ENCODE measurements around the gene KRT28. TPM values are rescaled to one million over a fixed set of nuclear protein-coding genes. Genes with fewer than 3 reads are reported as not detected.

The KRT28 gene
- not detected in 2 replicates for total RNA-seq

- intact Hi-C loops (cut with micrococcal nuclease), result loop anchor here (5.0 kb wide), 2 partner anchors 57 to 443 kb away; no protein-coding TSS in a partner anchor
Observed at GRCh38 chr17:40799859-40800258, at the start of gene KRT28. KRT28 (minus strand) TSS chr17:40799959; CDS start chr17:40799893, 66 bp downstream.

DNA sequence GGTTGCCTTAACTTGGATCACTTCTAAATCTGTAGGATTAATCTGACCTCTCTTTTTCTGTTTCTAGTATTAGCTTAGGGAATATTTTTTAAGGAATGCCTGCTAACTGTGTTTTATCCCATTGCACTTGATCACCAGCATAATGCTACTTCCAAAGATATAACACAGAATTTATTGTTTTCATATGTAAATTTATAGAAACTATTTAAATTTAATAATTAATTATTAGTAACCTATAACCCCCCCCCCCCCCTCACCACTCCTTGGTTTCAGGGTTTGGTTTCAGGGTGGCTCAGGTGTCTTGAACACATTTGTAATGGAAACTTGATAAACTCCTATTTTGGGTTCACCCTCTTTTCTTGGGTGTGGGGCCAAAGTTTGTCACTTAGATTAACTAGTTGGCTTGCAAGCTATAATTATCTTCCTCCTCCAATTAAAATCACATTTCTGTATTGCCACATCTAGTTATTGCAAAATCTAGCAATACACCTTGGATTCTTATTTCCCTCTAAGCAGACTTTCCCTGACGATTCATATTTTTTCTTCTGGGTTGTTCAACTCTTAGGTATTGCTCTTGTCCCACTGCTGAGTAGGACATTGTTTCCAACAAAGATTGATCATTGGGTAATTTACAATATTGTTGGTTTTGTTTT, 49.0 kb upstream of the KRT28 start:
- intact Hi-C loops (cut with micrococcal nuclease), result no loop called here

- intact Hi-C loops (cut with micrococcal nuclease), result no loop called here
Observed at GRCh38 chr17:40846515-40847144, 46.9 kb upstream of the KRT28 start.

GRCh38 chr17:40844671-40845107, 44.9 kb upstream of the KRT28 start:
- intact Hi-C loops (cut with micrococcal nuclease), result no loop called here

DNA sequence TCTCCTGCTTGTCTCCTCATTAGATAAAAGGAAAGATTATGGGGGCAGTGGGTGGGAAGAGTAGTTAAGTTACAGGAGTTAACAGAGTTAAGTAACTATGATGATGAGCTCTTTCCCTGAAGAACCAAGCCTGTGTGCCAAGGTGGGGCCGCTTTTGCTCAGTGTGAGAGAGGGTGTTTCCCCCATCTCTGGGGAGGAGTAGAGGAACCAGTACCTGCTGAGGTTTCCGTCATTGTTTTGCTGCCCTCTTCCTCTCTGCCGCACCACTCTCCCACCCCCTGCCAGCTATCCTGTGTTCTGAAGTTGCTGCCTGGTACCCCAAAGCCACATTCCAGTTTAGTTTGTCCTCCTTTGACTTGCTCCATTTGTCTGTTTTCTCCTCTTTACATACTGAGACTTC, 43.5 kb upstream of the KRT28 start:
- intact Hi-C loops (cut with micrococcal nuclease), result no loop called here

DNA sequence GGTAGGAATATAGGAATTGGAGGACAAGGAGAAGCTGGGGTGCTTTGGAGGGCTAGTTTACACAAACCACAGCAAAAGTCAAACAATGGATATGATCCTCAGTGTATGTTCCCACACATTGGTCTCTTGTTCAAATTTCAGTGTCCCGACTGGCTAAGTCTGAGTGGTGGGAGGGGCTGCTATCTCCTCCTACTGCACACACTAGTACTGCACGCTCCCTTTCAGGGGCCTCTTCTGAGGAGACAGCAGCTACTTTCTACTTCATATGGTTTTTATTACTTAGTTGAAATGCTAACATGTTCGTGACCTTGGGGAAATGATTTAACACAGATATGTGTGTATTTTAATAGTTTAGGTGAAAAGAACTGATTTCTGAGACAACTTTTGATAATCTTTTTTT, 41.5 kb upstream of the KRT28 start:
- intact Hi-C loops (cut with micrococcal nuclease), result no loop called here

DNA sequence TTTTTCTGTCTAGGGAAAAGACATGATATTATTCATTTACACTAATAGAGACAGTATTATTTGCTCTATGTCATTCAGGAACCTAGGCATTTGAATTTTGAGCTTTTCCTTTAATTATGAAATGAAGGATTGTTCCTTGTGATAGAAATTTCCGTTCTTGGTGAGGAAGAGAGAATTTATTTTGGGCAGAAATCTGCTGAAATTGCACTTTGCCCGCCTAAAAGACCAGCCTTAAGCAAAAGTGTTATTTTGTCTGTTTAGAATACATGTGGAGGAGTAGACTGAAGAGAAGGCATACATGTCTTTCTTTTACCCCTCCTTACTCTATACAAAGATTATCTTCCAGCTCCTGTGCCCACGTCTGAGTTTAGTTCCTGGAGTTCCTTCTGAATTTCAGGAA, 39.4 kb upstream of the KRT28 start:
- intact Hi-C loops (cut with micrococcal nuclease), result no loop called here

- intact Hi-C loops (cut with micrococcal nuclease), result no loop called here
Observed at GRCh38 chr17:40836020-40836419, 36.3 kb upstream of the KRT28 start.

DNA sequence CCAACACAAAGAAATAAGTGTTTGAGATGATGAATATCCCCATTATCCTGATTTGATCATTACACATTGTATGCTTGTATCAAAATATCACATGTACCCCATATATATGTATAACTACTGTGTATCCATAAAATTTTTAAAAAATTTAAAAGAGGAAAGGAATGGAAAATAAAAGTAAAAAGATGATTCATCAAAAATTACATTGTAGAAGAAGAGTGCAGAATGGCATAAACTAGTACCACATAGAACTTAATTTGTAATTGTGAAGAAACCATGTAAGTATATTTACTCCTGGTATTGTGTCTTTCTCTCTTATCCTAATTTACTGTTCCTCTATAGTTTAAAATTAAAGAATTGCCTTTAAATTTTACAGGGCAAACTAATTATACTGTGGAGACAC, 34.1 kb upstream of the KRT28 start:
- intact Hi-C loops (cut with micrococcal nuclease), result no loop called here

GRCh38 chr17:40832840-40833239, 33.1 kb upstream of the KRT28 start:
- intact Hi-C loops (cut with micrococcal nuclease), result no loop called here

DNA sequence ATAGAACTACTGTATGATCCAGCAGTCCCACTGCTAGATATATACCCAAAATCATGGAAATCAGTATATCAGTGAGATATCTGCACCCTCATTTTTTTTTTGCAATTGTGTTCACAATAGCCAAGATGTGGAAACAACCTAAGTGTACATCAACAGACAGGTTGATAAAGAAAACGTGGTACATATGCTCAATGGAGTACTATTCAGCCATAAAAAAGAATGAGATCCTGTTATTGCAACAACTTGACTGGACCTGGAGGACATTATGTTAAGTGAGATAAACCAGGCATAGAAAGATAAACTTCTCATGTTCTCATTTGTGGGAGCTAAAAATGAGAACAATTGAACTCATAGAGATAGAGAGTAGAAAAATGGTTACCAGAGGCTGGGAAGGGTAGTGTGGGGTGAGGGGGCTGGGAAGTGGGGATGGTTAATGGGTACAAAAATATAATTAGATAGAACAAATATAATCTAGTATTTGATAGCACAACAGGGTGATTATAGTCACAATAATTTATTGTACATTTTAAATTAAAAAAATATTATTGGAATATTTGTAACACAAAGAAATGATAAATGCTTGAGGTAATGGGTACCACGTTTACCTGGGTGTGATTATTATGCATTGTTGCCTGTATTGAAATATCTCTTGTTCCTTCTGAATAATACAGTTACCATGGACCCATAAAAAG, 30.5 kb upstream of the KRT28 start:
- intact Hi-C loops (cut with micrococcal nuclease), result no loop called here

- intact Hi-C loops (cut with micrococcal nuclease), result no loop called here
Observed at GRCh38 chr17:40828454-40829044, 28.8 kb upstream of the KRT28 start.

- intact Hi-C loops (cut with micrococcal nuclease), result no loop called here
Observed at GRCh38 chr17:40827746-40828453, 28.1 kb upstream of the KRT28 start.

DNA sequence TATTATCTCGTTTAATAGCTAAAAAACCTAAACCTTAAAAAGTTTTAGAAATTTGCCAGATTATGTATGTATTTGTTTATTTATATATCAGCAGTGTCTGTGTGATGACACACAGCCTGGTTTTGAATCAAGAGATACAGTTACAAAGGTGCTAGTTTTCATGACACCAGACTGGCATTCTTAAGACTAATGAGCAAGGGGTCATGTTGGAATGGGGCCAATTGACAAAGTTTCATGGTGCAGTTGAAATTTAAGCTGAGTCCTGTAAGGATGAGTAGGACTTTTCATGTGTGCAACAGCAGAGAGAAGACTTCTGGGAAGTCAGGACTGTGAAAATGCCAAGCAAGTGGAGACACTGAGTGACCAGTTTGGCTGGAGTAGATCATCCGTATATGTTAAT, 25.8 kb upstream of the KRT28 start:
- intact Hi-C loops (cut with micrococcal nuclease), result no loop called here

DNA sequence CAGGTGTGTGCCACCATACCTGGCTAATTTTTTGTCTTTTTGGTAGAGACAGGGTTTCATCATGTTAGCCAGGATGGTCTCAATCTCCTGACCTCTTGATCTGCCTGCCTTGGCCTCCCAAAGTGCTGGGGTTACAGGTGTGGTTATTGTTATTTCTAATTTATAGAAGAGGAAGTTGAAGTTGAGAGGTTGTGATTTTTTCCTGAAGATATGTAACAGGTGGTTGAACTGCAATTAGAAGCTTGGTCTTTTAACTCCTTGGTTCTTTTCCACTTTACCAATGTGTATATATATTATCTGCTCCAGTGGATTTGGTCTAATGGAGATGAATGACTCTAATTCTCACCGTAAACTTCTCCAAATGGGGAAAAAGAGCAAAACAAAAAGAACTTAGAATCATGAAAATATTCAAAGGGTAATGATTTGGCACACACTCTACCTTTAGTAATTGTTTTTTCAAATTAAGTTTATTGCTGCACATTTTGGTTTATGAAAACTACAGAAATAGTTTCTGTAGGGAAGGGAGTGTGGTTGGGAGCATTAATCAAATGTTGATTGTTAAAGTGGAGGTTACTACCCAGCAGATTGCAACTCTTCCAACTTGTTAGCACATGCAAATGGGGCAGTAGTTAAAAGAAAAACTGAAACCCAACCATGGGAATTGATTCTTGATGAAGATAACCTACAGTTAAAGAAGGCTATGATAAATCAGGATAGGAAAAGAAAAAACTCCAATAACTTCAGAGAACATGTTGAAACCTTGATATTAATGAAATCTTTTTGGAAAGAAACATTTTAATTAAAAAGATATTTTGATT, 24.5 kb upstream of the KRT28 start:
- intact Hi-C loops (cut with micrococcal nuclease), result no loop called here

DNA sequence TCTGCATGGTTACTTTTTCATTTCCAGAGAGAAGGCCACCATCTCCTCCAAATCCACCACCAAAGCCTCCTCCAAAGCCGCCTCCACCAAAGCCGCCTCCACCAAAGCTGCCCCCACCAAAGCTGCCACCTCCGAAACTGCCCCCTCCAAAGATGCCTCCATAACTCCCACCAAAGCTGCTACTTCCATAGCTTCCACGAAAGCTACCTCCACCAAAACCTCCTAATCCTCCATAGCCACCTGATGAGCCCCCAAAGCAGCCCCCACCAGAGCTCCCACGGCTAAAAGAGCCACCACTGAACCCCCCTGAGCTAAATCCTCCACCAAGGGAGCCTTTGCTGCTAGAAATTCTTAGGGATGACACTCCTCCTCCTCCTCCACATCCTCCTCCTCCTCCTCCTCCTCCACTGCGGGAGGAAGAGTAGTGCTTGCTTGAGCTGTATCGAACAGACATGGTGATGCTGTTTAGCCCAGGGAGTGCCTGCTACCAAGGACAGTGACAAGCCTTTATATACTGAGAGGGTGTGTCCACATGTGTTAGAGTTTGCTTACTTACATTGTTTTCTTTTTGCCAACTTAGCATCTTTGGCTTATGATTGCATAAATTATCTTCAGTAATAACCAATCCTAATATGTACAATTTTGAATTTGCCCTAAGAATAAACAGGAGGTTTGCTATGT, 22.5 kb upstream of the KRT28 start, which contains the start of gene KRT10:
TSS of gene KRT10 (minus strand) at position 483 of the 681 bp plus-strand sequence. CDS start at position 454, 29 bp downstream.
- intact Hi-C loops (cut with micrococcal nuclease), result no loop called here

DNA sequence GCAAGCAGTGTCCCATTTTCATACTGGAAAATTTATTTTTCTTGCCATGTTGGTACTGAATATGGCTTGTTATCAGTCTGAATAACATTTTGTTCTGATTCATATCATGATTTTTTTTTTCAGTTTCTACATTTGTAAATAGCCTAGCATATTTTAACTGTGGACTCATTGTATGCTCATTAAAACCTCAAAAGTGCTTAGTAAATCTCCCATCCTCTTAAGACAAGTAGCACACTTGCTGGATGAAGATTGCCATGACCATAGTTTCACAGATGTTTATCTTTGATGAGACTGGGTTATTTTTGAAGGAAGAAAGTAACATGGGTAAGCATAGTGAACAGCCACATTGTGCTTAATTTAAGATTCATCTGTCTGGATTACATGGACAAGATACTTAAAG, 21.8 kb upstream of the KRT28 start:
- intact Hi-C loops (cut with micrococcal nuclease), result no loop called here

DNA sequence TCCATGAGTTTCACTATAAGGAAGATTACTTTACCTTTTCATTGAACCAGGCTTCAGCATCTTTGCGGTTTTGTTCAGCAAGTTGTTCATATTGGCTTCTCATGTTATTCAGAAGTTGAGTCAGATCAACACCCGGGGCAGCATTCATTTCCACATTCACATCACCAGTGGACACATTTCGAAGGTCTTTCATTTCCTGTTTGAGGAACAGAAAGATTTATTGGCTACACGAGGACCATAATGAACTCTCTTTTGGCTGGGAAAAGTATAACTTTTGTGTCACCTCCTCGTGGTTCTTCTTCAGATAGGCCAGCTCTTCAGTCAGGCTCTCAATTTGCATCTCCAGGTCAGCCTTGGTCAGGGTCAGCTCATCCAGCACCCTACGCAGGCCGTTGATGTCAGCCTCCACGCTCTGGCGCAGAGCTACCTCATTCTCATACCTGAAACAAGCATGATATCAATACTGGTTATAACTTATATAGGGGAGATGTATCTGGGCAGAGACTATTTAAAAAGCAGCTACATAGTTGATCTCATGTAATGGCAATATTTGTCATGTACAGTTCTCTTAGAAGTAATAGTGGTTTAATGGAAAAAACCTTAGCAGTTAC, 20.6 kb upstream of the KRT28 start:
- intact Hi-C loops (cut with micrococcal nuclease), result no loop called here

- intact Hi-C loops (cut with micrococcal nuclease), result loop anchor here (2.0 to 5.0 kb wide), 4 partner anchors 171 to 523 kb away; no protein-coding TSS in a partner anchor
Observed at GRCh38 chr17:40819528-40820125, 19.9 kb upstream of the KRT28 start.

All from T-helper 1 cell treated with Interleukin-12 subunit alpha and Interleukin-12 subunit beta and Interleukin-4 antibody, amounts not matched to agents 30 ng/mL and 1 ng/mL, for 36 hours (primary cell).